Motor neuron (in vitro differentiated cells): ENCODE data around the gene SAYSD1. TPM values are rescaled to one million over a fixed set of nuclear protein-coding genes. Genes with fewer than 3 reads are reported as not detected.

Experiments used
- ATAC-seq, 8 experiments: fragments of 200-7000 bp; cut with Tn5 transposase; replicated peaks in 6 of 8; 2 replicates each; pipeline ENCODE4 v1.8.0; 2021; ENCODE audit warnings: mild to moderate bottlenecking in 8 of 8, moderate library complexity in 8 of 8
- H3K27ac ChIP-seq, 2 donors: fragments of 250-450 bp; sonication (Bioruptor Pico); 2 replicates each; pipeline ENCODE4 v1.9.0; 2021; ENCODE audit warnings: antibody characterized with exemption in 2 of 2, mild to moderate bottlenecking in 2 of 2, moderate library complexity in 1 of 2
- H3K4me1 ChIP-seq, 2 donors: fragments of 250-450 bp; sonication (Bioruptor Pico); replicated peaks in 1 of 2; 2 replicates each; pipeline ENCODE4 v1.6.1; 2021; ENCODE audit warnings: antibody characterized with exemption in 2 of 2, mild to moderate bottlenecking in 2 of 2, moderate library complexity in 1 of 2
- H3K4me3 ChIP-seq, 5 donors: fragments of 250-450 bp; sonication (Bioruptor Pico); 2 replicates each; pipeline ENCODE4 v1.9.0; 2021; ENCODE audit warnings: antibody characterized with exemption in 5 of 5, mild to moderate bottlenecking in 5 of 5, moderate library complexity in 4 of 5
- WGBS, 10 experiments: fragments of 450-650 bp; shearing (Covaris generic); methylation state at CpG; one replicate each; pipeline ENCODE4 v1.0.0; 2022; 5-methylcytosine and 5-hydroxymethylcytosine counted together
- in situ Hi-C, 9 experiments: fragments of 400-800 bp; cut with MboI; loops; one replicate each; pipeline ENCODE4 v1.15.0; 2021; ENCODE audit warnings: low sequenced_read_pairs in 9 of 9, low pct_unique_long_range_greater_than_20kb in 2 of 9; ENCODE audit not compliant: unreplicated experiment in 9 of 9
- total RNA-seq, 8 experiments: library from RNA; unstranded; fragments of 300-600 nt; gene quantifications; 2 replicates each; pipeline versions ENCODE4 v1.2.3 to v1.2.4, GENCODE V29; 2022

Gene SAYSD1
- total RNA-seq, result 10 to 100 TPM in 6 of 8 experiments, 1 to 10 TPM in 2; 8.8 to 14.3 (median 11.9) TPM

GRCh38 chr6:39114704-39115599, at the start of gene SAYSD1:
SAYSD1 (minus strand) TSS chr6:39115186; CDS start chr6:39115089, 97 bp downstream.
- ATAC-seq, result peak; percentile 90 to 94 (median 92)
- WGBS, 10 experiments, result 0 to 20% (median 5%) methylated on average over 2 to 35 of the region's 68 CpGs; no CpG with 5 or more reads in 1 of the 10 experiments
- Histone ChIP-seq H3K4me3 (peak within 1 kb of the TSS; percentile 55 to 77 (median 60)), H3K27ac (peak within 1 kb of the TSS; percentile 64 to 76), H3K4me1 (peaks cover 12 to 13% of the 10 kb centered on the region in 2 donors)
- in situ Hi-C loops, result no loop called here

GRCh38 chr6:39157511-39157910, 42.5 kb upstream of the SAYSD1 start:
- H3K4me1 ChIP-seq, result peaks cover 4 to 18% of the 10 kb centered on the region in 2 donors
- no peak overlapping the region for H3K4me3 ChIP-seq
- 0 to 80% (median 33%) methylated on average over 1 to 3 of the region's 3 CpGs; no CpG with 5 or more reads in 4 of the 10 experiments for WGBS, 10 experiments
- ATAC-seq, result no peak
- in situ Hi-C loops, result loop anchor here in 3 of 9 experiments (25.0 kb wide), 2 partner anchors 155 to 295 kb away; partner anchors contain the start of genes KCNK16 (in 2 of the 3) and KCNK17 (in 2 of the 3)
- no peak overlapping the region for H3K27ac ChIP-seq

GRCh38 chr6:39156801-39157200, 41.8 kb upstream of the SAYSD1 start:
- H3K27ac ChIP-seq, result peak overlapping the region in 1 of 2 donors; percentile 16
- WGBS, 10 experiments, result 0 to 47% (median 45%) methylated on average over 1 to 2 of the region's 3 CpGs; no CpG with 5 or more reads in 7 of the 10 experiments
- in situ Hi-C loops, result loop anchor here in 3 of 9 experiments (25.0 kb wide), 2 partner anchors 156 to 294 kb away; partner anchors contain the start of genes KCNK16 (in 2 of the 3) and KCNK17 (in 2 of the 3)
- peak in 5 of 8 experiments; percentile 45 to 97 (median 75) for ATAC-seq
- H3K4me3 ChIP-seq, result no peak overlapping the region
- H3K4me1 ChIP-seq, result peaks cover 4 to 22% of the 10 kb centered on the region in 2 donors

GRCh38 chr6:39154705-39155104, 39.7 kb upstream of the SAYSD1 start:
- H3K4me3 ChIP-seq, result no peak overlapping the region
- H3K4me1 ChIP-seq, result peaks cover 4 to 22% of the 10 kb centered on the region in 2 donors
- in situ Hi-C loops, result loop anchor here in 3 of 9 experiments (25.0 kb wide), 2 partner anchors 158 to 292 kb away; partner anchors contain the start of genes KCNK16 (in 2 of the 3) and KCNK17 (in 2 of the 3)
- 7 to 93% (median 76%) methylated on average over 2 to 4 of the region's 4 CpGs for WGBS, 10 experiments
- no peak overlapping the region for H3K27ac ChIP-seq
- ATAC-seq, result no peak

GRCh38 chr6:39153766-39154397, 38.9 kb upstream of the SAYSD1 start:
- in situ Hi-C loops, result loop anchor here in 3 of 9 experiments (25.0 kb wide), 2 partner anchors 158 to 292 kb away; partner anchors contain the start of genes KCNK16 (in 2 of the 3) and KCNK17 (in 2 of the 3)
- no peak for ATAC-seq
- Histone ChIP-seq H3K4me3 (no peak overlapping the region), H3K27ac (no peak overlapping the region), H3K4me1 (peaks cover 4 to 22% of the 10 kb centered on the region in 2 donors)
- WGBS, 10 experiments, result 47 to 100% (median 90%) methylated on average over 1 to 6 of the region's 6 CpGs; no CpG with 5 or more reads in 1 of the 10 experiments

- H3K4me1 ChIP-seq, result peaks cover 4 to 11% of the 10 kb centered on the region in 2 donors
- 7 to 92% (median 73%) methylated on average over 2 to 4 of the region's 5 CpGs; no CpG with 5 or more reads in 3 of the 10 experiments for WGBS, 10 experiments
- no peak for ATAC-seq
- no peak overlapping the region for H3K4me3 ChIP-seq
- in situ Hi-C loops, result loop anchor here in 3 of 9 experiments (25.0 kb wide), 2 partner anchors 160 to 290 kb away; partner anchors contain the start of genes KCNK16 (in 2 of the 3) and KCNK17 (in 2 of the 3)
- no peak overlapping the region for H3K27ac ChIP-seq
Measured at GRCh38 chr6:39152262-39152661, 37.3 kb upstream of the SAYSD1 start.

GRCh38 chr6:39151211-39151610, 36.2 kb upstream of the SAYSD1 start:
- no peak overlapping the region for H3K27ac ChIP-seq
- WGBS, 10 experiments, result 20 to 100% (median 41%) methylated on average over 1 to 3 of the region's 3 CpGs; no CpG with 5 or more reads in 3 of the 10 experiments
- in situ Hi-C loops, result loop anchor here in 3 of 9 experiments (25.0 kb wide), 2 partner anchors 161 to 289 kb away; partner anchors contain the start of genes KCNK16 (in 2 of the 3) and KCNK17 (in 2 of the 3)
- peaks cover 0 to 4% of the 10 kb centered on the region in 2 donors for H3K4me1 ChIP-seq
- H3K4me3 ChIP-seq, result no peak overlapping the region
- no peak for ATAC-seq

- Histone ChIP-seq H3K27ac (no peak overlapping the region), H3K4me3 (no peak overlapping the region), H3K4me1 (no peaks in the 10 kb centered on the region)
- in situ Hi-C loops, result no loop called here
- WGBS, 10 experiments, result 20 to 90% (median 80%) methylated on average over 1 of the region's 1 CpG; no CpG with 5 or more reads in 3 of the 10 experiments
- no peak for ATAC-seq
Measured at GRCh38 chr6:39144481-39145173, 29.6 kb upstream of the SAYSD1 start.

- no peak overlapping the region for H3K27ac ChIP-seq
- no peak overlapping the region for H3K4me3 ChIP-seq
- ATAC-seq, result no peak
- H3K4me1 ChIP-seq, result no peaks in the 10 kb centered on the region
- in situ Hi-C loops, result no loop called here
- 0 to 100% (median 88%) methylated on average over 1 to 12 of the region's 13 CpGs for WGBS, 10 experiments
Measured at GRCh38 chr6:39143238-39143930, 28.4 kb upstream of the SAYSD1 start.

- Histone ChIP-seq H3K4me3 (no peak overlapping the region), H3K4me1 (no peaks in the 10 kb centered on the region), H3K27ac (no peak overlapping the region)
- in situ Hi-C loops, result no loop called here
- ATAC-seq, result no peak
- 20 to 84% (median 57%) methylated on average over 1 to 5 of the region's 7 CpGs; no CpG with 5 or more reads in 2 of the 10 experiments for WGBS, 10 experiments
Measured at GRCh38 chr6:39140556-39141167, 25.7 kb upstream of the SAYSD1 start.

- H3K4me3 ChIP-seq, result no peak overlapping the region
- in situ Hi-C loops, result no loop called here
- WGBS, 10 experiments, result 7 to 40% (median 19%) methylated on average over 1 to 2 of the region's 2 CpGs; no CpG with 5 or more reads in 3 of the 10 experiments
- peak in 2 of 8 experiments; percentile 19 to 51 for ATAC-seq
- H3K27ac ChIP-seq, result no peak overlapping the region
- no peaks in the 10 kb centered on the region for H3K4me1 ChIP-seq
Measured at GRCh38 chr6:39137245-39137644, 22.3 kb upstream of the SAYSD1 start.
